Epithelial cell of proximal tubule (primary cell): ENCODE measurements around the gene COPZ1. TPM values are rescaled to one million over a fixed set of nuclear protein-coding genes. Genes with fewer than 3 reads are reported as not detected.

Experiments
- DNase-seq: peaks from one replicate; pipeline ENCODE4 v3.0.0-alpha.2; 2011; ENCODE audit warnings: low read depth
- H3K4me3 ChIP-seq: 2 replicates; pipeline ENCODE4 v1.5.1; 2011; ENCODE audit warnings: low read depth, mild to moderate bottlenecking, low read length
- total RNA-seq: library from RNA; depleted of rRNA; stranded (reverse); fragments of >200 nt; gene quantifications from 2 replicates; pipeline ENCODE4 v1.2.3, GENCODE V29; 2015
- TF ChIP-seq, protein P1 (sequence below): conservative IDR thresholded peaks from 2 replicates; pipeline ENCODE4 v1.5.1; 2012; ENCODE audit warnings: low read depth, mild to moderate bottlenecking, low read length

Gene COPZ1
- total RNA-seq, 1 donor from 2014 or later, result 144 TPM

DNA sequence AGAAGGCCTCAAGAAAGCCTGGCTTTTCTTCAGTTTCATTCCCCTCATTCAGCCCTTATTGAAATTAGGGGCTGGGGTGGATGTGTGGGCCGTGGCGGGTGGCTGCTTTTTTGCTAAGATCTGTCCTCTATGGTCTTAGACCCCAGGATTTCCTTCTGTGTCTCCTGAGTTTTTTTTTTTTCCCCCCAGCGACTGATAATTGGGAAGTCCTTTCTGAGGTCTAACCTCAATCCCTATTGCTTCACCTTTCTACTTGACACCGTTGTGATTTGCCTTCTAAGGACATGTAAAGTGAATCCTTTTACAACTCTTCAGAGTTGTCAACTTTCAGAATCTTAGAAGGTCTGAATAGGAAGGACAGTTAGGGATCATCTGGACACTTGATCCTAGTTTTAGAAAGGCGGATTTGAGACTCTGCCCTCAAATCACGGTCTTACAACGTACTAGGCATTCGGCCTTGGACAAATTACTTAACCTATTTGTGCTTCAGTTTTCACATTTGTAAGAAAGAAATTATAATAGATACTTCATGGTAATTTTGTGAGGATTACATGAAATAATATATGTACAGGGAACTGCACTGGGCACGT, 34.9 kb downstream of the COPZ1 start:
- no peak for DNase-seq
- TF ChIP-seq, protein P1, sequence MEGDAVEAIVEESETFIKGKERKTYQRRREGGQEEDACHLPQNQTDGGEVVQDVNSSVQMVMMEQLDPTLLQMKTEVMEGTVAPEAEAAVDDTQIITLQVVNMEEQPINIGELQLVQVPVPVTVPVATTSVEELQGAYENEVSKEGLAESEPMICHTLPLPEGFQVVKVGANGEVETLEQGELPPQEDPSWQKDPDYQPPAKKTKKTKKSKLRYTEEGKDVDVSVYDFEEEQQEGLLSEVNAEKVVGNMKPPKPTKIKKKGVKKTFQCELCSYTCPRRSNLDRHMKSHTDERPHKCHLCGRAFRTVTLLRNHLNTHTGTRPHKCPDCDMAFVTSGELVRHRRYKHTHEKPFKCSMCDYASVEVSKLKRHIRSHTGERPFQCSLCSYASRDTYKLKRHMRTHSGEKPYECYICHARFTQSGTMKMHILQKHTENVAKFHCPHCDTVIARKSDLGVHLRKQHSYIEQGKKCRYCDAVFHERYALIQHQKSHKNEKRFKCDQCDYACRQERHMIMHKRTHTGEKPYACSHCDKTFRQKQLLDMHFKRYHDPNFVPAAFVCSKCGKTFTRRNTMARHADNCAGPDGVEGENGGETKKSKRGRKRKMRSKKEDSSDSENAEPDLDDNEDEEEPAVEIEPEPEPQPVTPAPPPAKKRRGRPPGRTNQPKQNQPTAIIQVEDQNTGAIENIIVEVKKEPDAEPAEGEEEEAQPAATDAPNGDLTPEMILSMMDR, result no peak

DNA sequence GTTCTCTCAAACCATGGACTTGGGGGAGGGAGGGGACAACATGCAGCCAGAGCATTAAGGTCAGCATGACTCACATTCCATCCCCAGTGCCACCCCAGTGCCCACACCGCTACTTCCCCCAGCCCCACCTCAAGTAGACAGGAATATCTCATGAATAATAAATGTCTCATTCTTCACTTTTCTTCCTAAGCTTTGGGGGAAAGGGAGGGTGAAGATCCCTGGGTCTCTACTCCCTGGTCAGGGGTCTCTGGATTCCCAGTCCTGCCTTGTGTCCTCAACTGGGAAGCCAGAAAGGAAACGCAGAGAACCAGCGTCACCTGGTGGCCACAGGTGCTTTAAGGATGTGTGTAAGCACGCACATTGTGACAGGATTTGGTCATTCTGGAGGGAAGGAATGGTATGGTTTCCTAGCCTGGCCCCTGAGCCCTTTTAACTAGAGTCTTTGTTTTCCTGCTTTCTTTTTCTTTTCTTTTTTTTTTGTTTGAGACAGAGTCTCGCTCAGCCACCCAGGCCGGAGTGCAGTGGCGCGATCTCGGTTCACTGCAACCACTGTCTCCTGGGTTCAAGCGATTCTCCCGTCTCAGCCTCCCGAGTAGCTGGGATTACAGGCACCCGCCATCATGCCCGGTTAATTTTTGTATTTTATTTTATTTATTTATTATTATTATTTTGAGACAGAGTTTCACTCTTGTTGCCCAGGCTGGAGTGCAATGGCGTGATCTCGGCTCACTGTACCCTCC, 36.0 kb downstream of the COPZ1 start:
- TF ChIP-seq, protein P1, result peak; percentile 97
- DNase-seq, result peak; percentile 41
- no peak overlapping the region for H3K4me3 ChIP-seq

More for the DNA sequence above, 34.9 kb downstream of the COPZ1 start:
- peak overlapping the region; percentile 94 for H3K4me3 ChIP-seq

DNA sequence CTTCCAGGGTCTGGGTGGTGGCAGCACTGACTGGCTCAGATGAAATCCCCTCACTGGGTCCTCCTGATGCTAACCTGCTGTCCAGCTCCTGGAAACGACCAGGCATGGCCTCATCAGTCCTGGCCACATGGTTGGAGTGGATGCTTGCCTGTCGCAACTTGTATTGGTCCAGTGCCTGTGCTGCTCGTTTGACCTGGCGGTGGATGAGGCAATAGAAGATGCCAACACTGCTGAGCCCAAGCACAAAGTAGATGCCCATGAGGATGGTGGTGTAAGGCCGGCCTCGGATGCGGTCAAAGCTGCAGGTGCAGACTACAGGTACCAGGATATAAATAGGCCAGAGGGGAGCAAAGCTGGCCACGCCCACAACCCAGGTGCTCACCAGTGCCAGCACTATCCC, 38.1 kb downstream of the COPZ1 start:
- DNase-seq, result no peak
- H3K4me3 ChIP-seq, result no peak overlapping the region
- TF ChIP-seq, protein P1, result no peak

DNA sequence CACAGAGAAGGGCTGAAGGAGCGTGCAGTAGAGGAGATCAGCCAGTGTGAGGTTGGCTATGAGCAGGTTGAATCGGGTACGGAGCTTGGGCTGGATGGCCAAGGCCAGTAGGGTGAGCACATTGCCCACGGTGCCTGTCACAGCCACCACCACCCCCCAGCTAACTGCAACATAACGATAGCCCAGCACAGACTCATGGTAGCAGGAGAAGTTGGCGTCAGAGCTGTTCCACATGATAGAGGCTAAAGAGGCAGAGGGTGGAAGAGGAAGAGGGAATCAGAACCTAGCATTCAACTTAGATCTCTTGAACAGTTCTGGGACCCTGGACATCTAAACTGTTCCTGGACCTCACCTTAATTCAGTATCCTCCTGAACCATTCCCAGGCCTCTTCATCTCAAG, 38.7 kb downstream of the COPZ1 start:
- TF ChIP-seq, protein P1, result no peak
- H3K4me3 ChIP-seq, result no peak overlapping the region
- no peak for DNase-seq

DNA sequence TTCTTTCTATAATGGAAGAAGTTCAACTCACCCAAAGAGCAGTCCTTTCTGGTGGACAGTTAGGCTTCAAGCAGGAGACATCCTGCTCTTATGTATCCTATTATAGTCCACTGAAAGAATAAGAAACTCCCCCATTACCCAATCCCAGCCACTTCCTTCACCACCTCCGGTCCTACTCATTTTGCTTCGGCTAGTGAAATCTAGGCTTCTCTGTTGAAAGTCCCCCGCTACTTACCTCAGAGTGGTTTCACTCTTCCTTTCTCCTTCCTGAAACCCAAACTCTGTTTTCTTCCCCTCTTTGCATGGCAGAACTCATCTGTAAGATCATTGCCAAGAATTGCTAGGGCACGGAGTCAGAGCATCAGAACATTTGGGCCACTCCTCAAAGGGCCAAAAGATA, 39.5 kb downstream of the COPZ1 start, which contains the start of gene GPR84:
Gene GPR84 (minus strand): TSS at position 74 of the 400 bp plus-strand sequence. CDS start 635 bp downstream, outside the sequence.
- no peak for DNase-seq
- H3K4me3 ChIP-seq, result no peak within 1 kb of the TSS
- TF ChIP-seq, protein P1, result no peak

DNA sequence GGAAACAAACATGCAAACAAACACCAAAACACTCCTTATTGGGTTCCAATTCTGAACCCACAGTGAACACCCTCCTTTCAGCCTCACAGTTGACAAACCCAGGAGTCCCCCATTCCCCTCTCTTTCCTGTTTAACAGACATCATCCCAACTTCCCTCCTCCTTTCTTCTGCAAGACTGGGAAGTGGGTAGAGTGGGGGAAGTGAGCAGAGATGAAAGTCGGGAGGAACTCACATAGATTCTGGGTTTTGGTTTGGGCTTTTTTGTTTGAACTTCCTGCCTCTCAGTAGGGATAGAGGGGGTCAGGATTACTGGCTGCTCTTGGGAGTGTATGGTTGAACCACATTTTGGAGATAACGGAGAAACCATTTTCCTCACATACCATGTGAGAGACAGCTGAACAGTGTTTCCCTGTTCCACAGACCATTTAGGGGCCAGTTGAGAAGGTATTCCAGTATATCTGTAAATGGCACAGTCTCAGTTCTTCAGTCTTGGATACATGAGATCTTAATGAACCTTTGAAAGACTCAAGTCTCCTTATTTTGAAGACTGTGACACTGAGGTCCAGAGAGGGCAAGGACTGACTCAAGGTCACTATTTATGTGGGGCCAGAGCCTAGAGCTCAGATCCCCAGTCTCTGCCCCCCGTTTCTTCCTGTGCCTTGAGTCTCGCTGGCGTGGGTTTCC, 43.2 kb downstream of the COPZ1 start:
- DNase-seq, result no peak
- H3K4me3 ChIP-seq, result peak overlapping the region; percentile 48
- TF ChIP-seq, protein P1, result no peak
